Measurements from ENCODE around the gene RAD51D.
A peak's percentile ranks its signal among the peaks of the same experiment; 100 is the strongest.

RAD51D gene

DNA sequence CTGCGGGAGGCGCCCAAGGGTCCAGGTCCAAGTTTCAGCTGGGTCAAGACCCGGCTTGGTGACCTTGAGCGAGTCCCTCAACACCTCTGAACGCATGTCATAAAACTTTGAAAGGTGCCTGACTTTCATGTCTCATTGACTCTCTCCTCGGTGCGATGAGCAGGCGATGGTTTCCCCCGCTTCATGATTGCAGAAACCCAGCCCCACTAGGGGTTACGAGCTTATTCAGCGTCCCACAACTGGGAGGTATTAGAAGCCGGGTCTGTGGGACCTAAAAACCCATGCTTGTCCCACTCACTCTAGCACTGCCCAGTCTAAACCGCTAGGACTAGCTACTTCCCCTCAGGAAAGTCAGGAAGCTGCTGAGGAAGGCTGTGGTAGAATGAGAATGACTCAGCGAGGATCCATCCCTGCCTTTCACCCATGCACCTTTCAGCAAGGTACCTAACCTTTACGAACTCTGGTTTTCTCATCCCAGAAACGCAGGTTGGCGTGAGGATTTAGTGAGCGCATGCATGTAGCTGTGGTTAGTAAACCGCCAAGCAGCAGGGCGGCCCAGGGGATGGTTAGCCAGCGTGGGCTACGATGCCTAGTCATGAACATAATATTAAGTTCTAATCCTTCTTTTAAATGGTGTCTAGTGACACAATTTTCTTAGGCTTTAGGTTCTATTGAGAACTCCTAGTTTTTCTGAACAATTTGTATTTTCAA, 29.9 kb downstream of the RAD51D start:
- peak; percentile 62 for DNase-seq

- peak; percentile 91 for DNase-seq
Observed at GRCh38 chr17:35088881-35089585, 30.6 kb downstream of the RAD51D start.

DNA sequence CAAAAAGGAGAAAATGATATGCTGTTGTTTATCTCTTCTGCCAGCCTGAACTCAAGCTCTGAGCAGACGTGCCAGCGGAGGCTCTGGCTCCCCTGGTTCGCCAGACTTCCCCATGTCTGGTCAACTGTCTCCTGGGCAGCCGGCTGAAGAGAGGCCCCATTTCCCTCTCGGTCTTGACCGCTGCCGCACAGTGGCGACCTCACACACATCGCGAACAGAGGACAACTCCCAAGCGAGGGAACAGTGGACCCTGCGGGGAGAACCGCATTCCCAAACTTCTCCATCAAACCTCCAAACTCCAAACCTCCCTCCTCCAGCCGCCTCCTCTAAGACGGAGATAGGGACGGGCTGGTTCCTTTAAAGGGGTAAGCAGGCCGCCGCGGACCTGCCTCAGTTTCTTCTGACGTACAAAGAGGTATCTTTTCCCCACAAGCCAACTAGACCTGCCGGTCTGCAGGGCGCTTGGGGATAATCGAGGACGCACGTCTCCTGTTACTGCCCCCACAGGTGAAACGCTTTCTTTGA, 31.2 kb downstream of the RAD51D start:
- no peak for DNase-seq

- peak; percentile 66 for DNase-seq
Observed at GRCh38 chr17:35087731-35088355, 31.8 kb downstream of the RAD51D start.

- peak; percentile 46 for DNase-seq
Observed at GRCh38 chr17:35086931-35087573, 32.6 kb downstream of the RAD51D start.

GRCh38 chr17:35086164-35086563, 33.5 kb downstream of the RAD51D start:
- no peak for DNase-seq

- peak; percentile 46 for DNase-seq
Observed at GRCh38 chr17:35084987-35085386, 34.7 kb downstream of the RAD51D start.

DNA sequence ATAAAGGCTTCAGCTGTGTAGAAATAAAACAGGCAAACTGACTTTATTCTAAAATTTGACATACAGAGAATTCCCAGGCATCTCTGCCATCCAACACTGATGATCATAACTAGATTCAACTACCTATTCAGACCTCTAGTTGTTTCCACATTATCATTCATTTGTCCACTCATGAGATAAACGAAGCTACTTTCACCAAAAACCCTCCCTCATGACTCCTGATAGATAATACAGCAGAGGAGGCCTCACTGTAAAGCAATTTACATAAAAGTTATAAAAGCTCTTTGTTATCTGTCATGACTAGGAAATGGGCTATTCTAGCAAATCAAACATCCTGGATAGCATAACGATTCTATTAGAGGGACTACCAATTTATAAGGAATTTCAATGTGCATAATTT, 36.6 kb downstream of the RAD51D start:
- DNase-seq = no peak

- DNase-seq = peak; percentile 72
Observed at GRCh38 chr17:35082073-35082657, 37.5 kb downstream of the RAD51D start.

DNA sequence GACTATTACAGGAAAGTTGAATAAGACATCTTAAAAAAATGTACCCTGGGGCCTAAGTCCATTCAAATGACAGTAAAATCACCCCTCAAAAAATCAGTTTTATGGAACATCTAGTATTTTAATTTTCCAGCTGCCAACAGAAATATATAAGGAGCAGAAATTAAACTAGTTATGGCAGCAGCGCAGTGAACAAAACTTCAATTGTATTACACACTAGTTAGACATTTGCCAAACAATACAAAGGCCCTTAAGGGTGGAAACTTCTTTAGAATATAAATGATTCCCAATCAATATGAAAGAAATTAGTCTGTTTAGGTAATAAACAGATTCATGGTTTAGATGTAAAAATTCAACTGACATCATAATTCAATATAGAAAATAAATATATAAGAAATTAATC, 38.0 kb downstream of the RAD51D start:
- DNase-seq = no peak

- peak; percentile 88 for DNase-seq
Observed at GRCh38 chr17:35080536-35080935, 39.1 kb downstream of the RAD51D start.

GRCh38 chr17:35079547-35080423, 39.9 kb downstream of the RAD51D start:
- no peak for DNase-seq

DNA sequence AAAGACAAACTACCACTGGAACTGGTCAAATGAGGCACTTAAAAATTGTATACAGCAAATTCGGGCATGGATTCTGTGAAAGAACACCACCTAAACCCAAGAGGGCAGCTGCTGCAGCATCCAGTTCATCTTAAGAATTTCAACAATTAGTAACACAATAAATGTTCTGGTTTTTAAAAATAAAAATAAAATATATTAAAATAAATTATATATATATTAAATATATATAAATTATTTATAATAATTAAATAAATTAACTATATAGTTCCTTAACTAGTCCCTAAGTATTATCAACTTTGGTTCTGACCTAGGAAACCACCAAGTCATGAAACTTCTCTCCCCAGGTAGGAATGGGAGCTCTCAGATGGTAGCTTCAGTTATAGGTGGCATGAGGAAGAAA, 42.8 kb downstream of the RAD51D start:
- DNase-seq = no peak

- DNase-seq = no peak
Observed at GRCh38 chr17:35074711-35075707, 44.7 kb downstream of the RAD51D start.

DNA sequence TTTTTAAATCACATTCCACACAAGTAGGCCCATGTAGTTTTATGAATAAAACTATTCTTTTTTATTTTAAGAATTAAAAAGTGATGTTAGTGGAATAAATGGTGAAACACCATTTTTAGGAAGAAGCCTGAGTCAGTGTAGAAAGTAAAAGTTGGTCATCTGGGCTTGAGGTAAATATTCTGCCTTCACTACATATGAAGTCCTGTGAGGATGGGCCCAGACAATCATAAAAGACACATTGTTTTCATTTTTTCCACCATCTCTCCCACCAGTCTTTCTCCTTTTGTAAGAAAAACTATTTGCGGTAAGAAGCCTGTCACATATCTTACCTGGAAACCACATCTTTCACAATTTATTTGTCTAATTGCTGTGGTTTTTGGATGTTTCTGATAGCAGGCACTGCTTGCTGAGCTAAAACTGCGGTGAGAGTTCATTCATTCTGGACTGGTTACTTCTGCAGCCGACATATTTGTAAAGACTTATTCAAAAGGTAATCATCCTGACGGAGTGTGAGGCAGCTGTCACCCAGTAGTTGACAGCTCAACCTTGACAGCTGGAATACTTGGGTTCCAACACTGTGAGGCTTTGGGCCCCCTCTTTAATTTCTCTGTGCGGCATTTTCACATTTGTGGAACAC, 45.6 kb downstream of the RAD51D start:
- peak; percentile 79 for DNase-seq

DNA sequence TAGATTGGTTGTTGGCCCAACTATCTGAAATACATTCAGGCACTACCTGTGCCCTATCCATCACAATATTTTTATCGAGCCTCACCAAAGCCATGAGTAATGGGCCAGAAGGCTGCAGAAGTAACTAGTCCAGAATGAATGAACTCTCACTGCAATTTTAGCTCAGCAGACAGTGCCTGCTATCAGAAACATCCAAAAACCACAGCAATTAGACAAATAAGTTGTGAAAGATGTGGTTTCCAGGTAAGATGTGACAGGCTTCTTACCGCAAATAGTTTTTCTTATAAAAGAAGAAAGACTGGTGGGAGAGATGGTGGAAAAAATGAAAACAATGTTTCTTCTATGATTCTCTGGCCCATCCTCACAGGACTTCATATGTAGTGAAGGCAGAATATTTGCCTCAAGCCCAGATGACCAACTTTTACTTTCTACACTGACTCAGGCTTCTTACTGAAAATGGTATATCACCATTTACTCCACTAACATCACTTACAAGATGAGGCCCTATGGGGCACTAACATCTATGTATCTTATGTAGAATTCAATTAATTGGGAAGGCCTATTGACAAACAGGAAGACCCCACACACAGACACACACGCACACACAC, 46.4 kb downstream of the RAD51D start:
- DNase-seq = peak; percentile 82

GRCh38 chr17:35069311-35069710, 50.3 kb downstream of the RAD51D start:
- no peak for DNase-seq

- no peak for DNase-seq
Observed at GRCh38 chr17:35068249-35068648, 51.4 kb downstream of the RAD51D start.

- no peak for DNase-seq
Observed at GRCh38 chr17:35065880-35066279, 53.8 kb downstream of the RAD51D start.
